ENCODE measurements around the gene SUCNR1. TPM values are rescaled to one million over a fixed set of nuclear protein-coding genes. Genes with fewer than 3 reads are reported as not detected.
A peak's percentile ranks its signal among the peaks of the same experiment; 100 is the strongest.

Gene SUCNR1
- total RNA-seq, 1 donor from 2014 or later, result not detected

GRCh38 chr3:151912028-151912427, 38.6 kb downstream of the SUCNR1 start:
- H3K36me3 Mint-ChIP-seq (ENCODE audit: unreplicated experiment), result no peaks in the 10 kb centered on the region
- H3K4me3 Mint-ChIP-seq (ENCODE audit: unreplicated experiment), result no peak overlapping the region
- no peaks in the 10 kb centered on the region for H3K27me3 Mint-ChIP-seq (ENCODE audit: unreplicated experiment)
- H3K9me3 Mint-ChIP-seq (ENCODE audit: unreplicated experiment), result peaks cover 11% of the 10 kb centered on the region
- no peak for DNase-seq (ENCODE audit: extremely low spot score, unreplicated experiment)
- no peak for TF ChIP-seq CTCF (IDR thresholded peaks at IDR 0.05)
- peaks cover 22% of the 10 kb centered on the region for H3K4me1 Mint-ChIP-seq (ENCODE audit: unreplicated experiment)
- peak overlapping the region; percentile 43 for H3K27ac Mint-ChIP-seq (ENCODE audit: unreplicated experiment)

- no peak for TF ChIP-seq CTCF (IDR thresholded peaks at IDR 0.05)
- H3K36me3 Mint-ChIP-seq (ENCODE audit: unreplicated experiment), result no peaks in the 10 kb centered on the region
- no peak overlapping the region for H3K4me3 Mint-ChIP-seq (ENCODE audit: unreplicated experiment)
- H3K9me3 Mint-ChIP-seq (ENCODE audit: unreplicated experiment), result peaks cover 5% of the 10 kb centered on the region
- H3K27me3 Mint-ChIP-seq (ENCODE audit: unreplicated experiment), result no peaks in the 10 kb centered on the region
- DNase-seq (ENCODE audit: extremely low spot score, unreplicated experiment), result no peak
- peaks cover 12% of the 10 kb centered on the region for H3K4me1 Mint-ChIP-seq (ENCODE audit: unreplicated experiment)
- H3K27ac Mint-ChIP-seq (ENCODE audit: unreplicated experiment), result no peak overlapping the region
These were observed 43.3 kb downstream of the SUCNR1 start for GRCh38 chr3:151916781-151917180.

GRCh38 chr3:151918253-151919029, 45.0 kb downstream of the SUCNR1 start:
- H3K36me3 Mint-ChIP-seq (ENCODE audit: unreplicated experiment), result no peaks in the 10 kb centered on the region
- H3K4me3 Mint-ChIP-seq (ENCODE audit: unreplicated experiment), result no peak overlapping the region
- no peak overlapping the region for H3K27ac Mint-ChIP-seq (ENCODE audit: unreplicated experiment)
- no peaks in the 10 kb centered on the region for H3K27me3 Mint-ChIP-seq (ENCODE audit: unreplicated experiment)
- H3K9me3 Mint-ChIP-seq (ENCODE audit: unreplicated experiment), result peaks cover 3% of the 10 kb centered on the region
- peak; percentile 77 for TF ChIP-seq CTCF (IDR thresholded peaks at IDR 0.05)
- no peak for DNase-seq (ENCODE audit: extremely low spot score, unreplicated experiment)
- H3K4me1 Mint-ChIP-seq (ENCODE audit: unreplicated experiment), result peaks cover 9% of the 10 kb centered on the region

- H3K27ac Mint-ChIP-seq (ENCODE audit: unreplicated experiment), result no peak overlapping the region
- H3K9me3 Mint-ChIP-seq (ENCODE audit: unreplicated experiment), result peaks cover 3% of the 10 kb centered on the region
- no peak overlapping the region for H3K4me3 Mint-ChIP-seq (ENCODE audit: unreplicated experiment)
- no peak for TF ChIP-seq CTCF (IDR thresholded peaks at IDR 0.05)
- no peak for DNase-seq (ENCODE audit: extremely low spot score, unreplicated experiment)
- H3K4me1 Mint-ChIP-seq (ENCODE audit: unreplicated experiment), result peaks cover 14% of the 10 kb centered on the region
- no peaks in the 10 kb centered on the region for H3K27me3 Mint-ChIP-seq (ENCODE audit: unreplicated experiment)
- H3K36me3 Mint-ChIP-seq (ENCODE audit: unreplicated experiment), result no peaks in the 10 kb centered on the region
These were observed 45.5 kb downstream of the SUCNR1 start for GRCh38 chr3:151919030-151919328.

- Mint-ChIP-seq H3K36me3 (ENCODE audit: unreplicated experiment) (no peaks in the 10 kb centered on the region), H3K4me1 (ENCODE audit: unreplicated experiment) (peaks cover 19% of the 10 kb centered on the region), H3K9me3 (ENCODE audit: unreplicated experiment) (peaks cover 3% of the 10 kb centered on the region), H3K27ac (ENCODE audit: unreplicated experiment) (no peak overlapping the region), H3K4me3 (ENCODE audit: unreplicated experiment) (no peak overlapping the region), H3K27me3 (ENCODE audit: unreplicated experiment) (no peaks in the 10 kb centered on the region)
- no peak for DNase-seq (ENCODE audit: extremely low spot score, unreplicated experiment)
- no peak for TF ChIP-seq CTCF (IDR thresholded peaks at IDR 0.05)
These were observed 46.0 kb downstream of the SUCNR1 start for GRCh38 chr3:151919446-151919845.
